ENCODE data around the gene GPATCH4. TPM values are rescaled to one million over a fixed set of nuclear protein-coding genes. Genes with fewer than 3 reads are reported as not detected.
"Not testable (repeated sequence)": the region's sequence is repeated elsewhere in the genome, so short reads cannot be mapped to it uniquely, and the experiment has no call there.

GPATCH4 gene
- total RNA-seq, 2 experiments from 2014 or later: 33.3 to 51.6 TPM

DNA sequence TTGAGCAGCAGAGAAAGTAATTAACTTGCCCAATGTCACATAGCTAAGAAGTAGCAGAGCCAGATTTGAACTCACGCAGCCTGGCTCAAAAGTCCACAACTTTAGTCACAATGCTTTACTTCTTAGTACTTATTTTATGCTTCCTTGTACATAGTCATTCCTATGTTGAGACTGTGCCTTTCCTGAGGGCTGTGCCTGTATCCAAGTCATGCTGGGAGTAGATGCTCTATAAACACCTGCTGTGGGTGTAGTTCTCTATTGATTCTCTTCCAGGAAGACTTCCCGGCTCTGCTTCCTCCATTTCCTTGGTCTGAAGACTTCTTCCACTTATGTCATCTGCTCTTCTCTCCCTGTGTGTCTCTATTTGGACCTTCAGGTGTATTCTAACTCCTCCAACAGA, 45.6 kb downstream of the GPATCH4 start:
- Histone ChIP-seq H3K9me2 (ENCODE audit: insufficient read depth, low read length) (no peaks in the 10 kb centered on the region), H3K36me3 (ENCODE audit: insufficient read depth, low read length) (peaks cover 25% of the 10 kb centered on the region; the same call in 1 of the 2 replicates), H2AFZ (ENCODE audit: low read length) (no peak overlapping the region), H3K4me2 (ENCODE audit: low read length) (no peak overlapping the region), H3K79me2 (ENCODE audit: insufficient read depth, low read depth, low read length) (no peaks in the 10 kb centered on the region), H3K4me1 (ENCODE audit: insufficient read depth, low read length, poor library complexity, severe bottlenecking) (peaks cover 31% of the 10 kb centered on the region), H3K27ac (ENCODE audit: low read depth, low read length, poor library complexity, severe bottlenecking) (no peak overlapping the region), H3K4me3 (ENCODE audit: low read depth, low read length, poor library complexity, severe bottlenecking) (no peak overlapping the region), H3K9me3 (ENCODE audit: low read length) (no peaks in the 10 kb centered on the region), H4K20me1 (ENCODE audit: insufficient read depth, low read length) (no peaks in the 10 kb centered on the region)
- no peak for DNase-seq (ENCODE audit: low spot score)
- intact Hi-C loops (cut with micrococcal nuclease; ENCODE audit: unreplicated experiment): no loop called here
- ChIA-PET CTCF (ENCODE audit: unreplicated experiment) (no interaction called here), POLR2A (interaction anchor here (0.6 to 1.2 kb wide), 3 partner anchors 49 to 66 kb away, joined by 3 to 4 read pairs (median 3); no protein-coding TSS in a partner anchor)
- TSS peak; percentile 41 for BruUV-seq (replicated peaks)
- TF ChIP-seq EZH2phosphoT487 (IDR thresholded peaks at IDR 0.05; ENCODE audit: borderline replicate concordance, low read depth, low read length): no peak
- TF ChIP-seq, protein P1, sequence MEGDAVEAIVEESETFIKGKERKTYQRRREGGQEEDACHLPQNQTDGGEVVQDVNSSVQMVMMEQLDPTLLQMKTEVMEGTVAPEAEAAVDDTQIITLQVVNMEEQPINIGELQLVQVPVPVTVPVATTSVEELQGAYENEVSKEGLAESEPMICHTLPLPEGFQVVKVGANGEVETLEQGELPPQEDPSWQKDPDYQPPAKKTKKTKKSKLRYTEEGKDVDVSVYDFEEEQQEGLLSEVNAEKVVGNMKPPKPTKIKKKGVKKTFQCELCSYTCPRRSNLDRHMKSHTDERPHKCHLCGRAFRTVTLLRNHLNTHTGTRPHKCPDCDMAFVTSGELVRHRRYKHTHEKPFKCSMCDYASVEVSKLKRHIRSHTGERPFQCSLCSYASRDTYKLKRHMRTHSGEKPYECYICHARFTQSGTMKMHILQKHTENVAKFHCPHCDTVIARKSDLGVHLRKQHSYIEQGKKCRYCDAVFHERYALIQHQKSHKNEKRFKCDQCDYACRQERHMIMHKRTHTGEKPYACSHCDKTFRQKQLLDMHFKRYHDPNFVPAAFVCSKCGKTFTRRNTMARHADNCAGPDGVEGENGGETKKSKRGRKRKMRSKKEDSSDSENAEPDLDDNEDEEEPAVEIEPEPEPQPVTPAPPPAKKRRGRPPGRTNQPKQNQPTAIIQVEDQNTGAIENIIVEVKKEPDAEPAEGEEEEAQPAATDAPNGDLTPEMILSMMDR (conservative IDR thresholded peaks at IDR 0.05; ENCODE audit: low read length): no peak

DNA sequence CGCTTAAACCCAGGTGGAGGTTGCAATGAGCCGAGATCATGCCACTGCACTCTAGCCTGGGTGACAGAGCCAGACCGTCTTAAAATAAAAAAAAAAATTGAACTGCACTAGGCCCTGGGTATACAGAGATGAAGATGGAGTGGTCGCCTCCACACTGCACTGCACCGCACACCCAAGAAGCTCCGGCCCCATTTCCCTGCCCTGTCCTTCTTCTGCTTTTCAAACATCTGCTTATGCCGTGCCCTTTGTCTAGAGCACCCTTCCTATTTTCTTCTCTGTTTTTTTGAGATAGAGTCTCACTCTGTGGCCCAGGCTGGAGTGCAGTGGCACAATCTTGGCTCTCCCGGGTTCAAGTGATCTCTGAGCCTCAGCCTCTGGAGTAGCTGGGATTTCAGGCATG, 46.3 kb downstream of the GPATCH4 start:
- intact Hi-C loops (cut with micrococcal nuclease; ENCODE audit: unreplicated experiment): no loop called here
- Histone ChIP-seq H3K36me3 (ENCODE audit: insufficient read depth, low read length) (peaks cover 19% of the 10 kb centered on the region; the same call in 1 of the 2 replicates), H2AFZ (ENCODE audit: low read length) (no peak overlapping the region), H3K9me3 (ENCODE audit: low read length) (no peaks in the 10 kb centered on the region), H4K20me1 (ENCODE audit: insufficient read depth, low read length) (no peaks in the 10 kb centered on the region), H3K4me1 (ENCODE audit: insufficient read depth, low read length, poor library complexity, severe bottlenecking) (peaks cover 32% of the 10 kb centered on the region), H3K9me2 (ENCODE audit: insufficient read depth, low read length) (no peaks in the 10 kb centered on the region), H3K79me2 (ENCODE audit: insufficient read depth, low read depth, low read length) (no peaks in the 10 kb centered on the region), H3K4me2 (ENCODE audit: low read length) (no peak overlapping the region), H3K27ac (ENCODE audit: low read depth, low read length, poor library complexity, severe bottlenecking) (no peak overlapping the region), H3K4me3 (ENCODE audit: low read depth, low read length, poor library complexity, severe bottlenecking) (no peak overlapping the region)
- ChIA-PET POLR2A (interaction anchor here (1.2 kb wide), 1 partner anchor 65 kb away, joined by 3 read pairs; no protein-coding TSS in a partner anchor), CTCF (ENCODE audit: unreplicated experiment) (interaction anchor here (0.6 kb wide), 1 partner anchor 459 kb away, joined by 3 read pairs; no protein-coding TSS in a partner anchor)
- no TSS peak for BruUV-seq (replicated peaks)
- TF ChIP-seq, protein P1 (conservative IDR thresholded peaks at IDR 0.05; ENCODE audit: low read length): no peak
- TF ChIP-seq EZH2phosphoT487 (IDR thresholded peaks at IDR 0.05; ENCODE audit: borderline replicate concordance, low read depth, low read length): no peak
- DNase-seq (ENCODE audit: low spot score): no peak

DNA sequence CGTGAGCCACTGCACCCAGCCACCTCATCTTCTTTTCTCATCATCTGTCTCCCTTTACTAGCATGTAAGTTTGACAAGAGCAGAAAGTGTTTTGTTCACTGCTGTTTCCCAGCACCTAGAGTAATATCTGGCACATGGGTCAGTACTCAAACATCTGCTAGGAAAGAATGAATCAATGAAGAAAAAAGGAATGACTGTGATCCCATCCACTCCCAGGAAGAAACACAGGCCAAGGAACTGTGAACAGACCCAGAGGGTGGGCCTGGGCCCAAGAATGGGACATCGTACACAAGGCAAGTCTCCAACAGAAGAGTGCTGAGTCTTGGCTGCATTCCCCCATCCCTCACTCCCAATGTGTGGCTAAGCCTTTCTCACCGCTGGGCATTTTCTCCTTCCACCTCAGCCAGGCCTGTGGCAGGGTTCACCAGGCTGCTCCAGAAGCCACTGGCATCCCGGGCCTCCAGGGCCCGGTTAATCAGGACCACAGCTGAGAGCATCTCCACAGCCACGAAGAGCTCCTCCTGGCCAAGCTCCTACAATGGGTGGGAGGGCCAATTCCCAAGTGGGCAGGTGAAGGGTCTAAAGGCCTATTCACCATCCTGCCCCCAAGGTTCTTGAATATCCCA, 47.3 kb downstream of the GPATCH4 start:
- H3K4me3 ChIP-seq (ENCODE audit: low read depth, low read length, poor library complexity, severe bottlenecking): no peak overlapping the region
- H4K20me1 ChIP-seq (ENCODE audit: insufficient read depth, low read length): no peaks in the 10 kb centered on the region
- no peaks in the 10 kb centered on the region for H3K79me2 ChIP-seq (ENCODE audit: insufficient read depth, low read depth, low read length)
- H3K4me2 ChIP-seq (ENCODE audit: low read length): no peak overlapping the region
- H3K4me1 ChIP-seq (ENCODE audit: insufficient read depth, low read length, poor library complexity, severe bottlenecking): peaks cover 32% of the 10 kb centered on the region
- intact Hi-C loops (cut with micrococcal nuclease; ENCODE audit: unreplicated experiment): no loop called here
- TF ChIP-seq, protein P1 (conservative IDR thresholded peaks at IDR 0.05; ENCODE audit: low read length): no peak
- TF ChIP-seq EZH2phosphoT487 (IDR thresholded peaks at IDR 0.05; ENCODE audit: borderline replicate concordance, low read depth, low read length): no peak
- no peak for DNase-seq (ENCODE audit: low spot score)
- H3K9me3 ChIP-seq (ENCODE audit: low read length): no peaks in the 10 kb centered on the region
- ChIA-PET POLR2A (no interaction called here), CTCF (ENCODE audit: unreplicated experiment) (no interaction called here)
- H2AFZ ChIP-seq (ENCODE audit: low read length): no peak overlapping the region
- no TSS peak for BruUV-seq (replicated peaks)
- no peak overlapping the region for H3K27ac ChIP-seq (ENCODE audit: low read depth, low read length, poor library complexity, severe bottlenecking)
- no peaks in the 10 kb centered on the region for H3K9me2 ChIP-seq (ENCODE audit: insufficient read depth, low read length)
- H3K36me3 ChIP-seq (ENCODE audit: insufficient read depth, low read length): peaks cover 19% of the 10 kb centered on the region; the same call in 1 of the 2 replicates

DNA sequence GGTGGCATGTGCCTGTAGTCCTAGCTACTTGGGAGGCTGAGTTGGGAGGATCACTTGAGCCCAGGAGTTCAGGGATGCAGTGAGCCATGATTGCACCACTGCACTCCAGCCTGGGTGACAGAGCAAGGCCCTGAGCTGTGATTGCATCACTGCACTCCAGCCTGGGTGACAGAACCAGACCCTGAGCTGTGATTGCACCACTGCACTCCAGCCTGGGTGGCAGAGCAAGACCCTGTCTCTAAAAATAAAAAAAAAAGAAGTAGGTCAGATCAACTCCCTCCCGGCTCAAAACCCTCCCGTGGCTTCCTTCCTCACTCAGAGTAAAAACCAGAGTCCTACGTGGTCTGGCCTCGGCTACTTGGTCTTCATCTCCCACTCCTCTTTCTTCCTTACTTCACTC, 48.3 kb downstream of the GPATCH4 start:
- H3K9me2 ChIP-seq (ENCODE audit: insufficient read depth, low read length); H2AFZ ChIP-seq (ENCODE audit: low read length); H3K79me2 ChIP-seq (ENCODE audit: insufficient read depth, low read depth, low read length); BruUV-seq (replicated peaks); H4K20me1 ChIP-seq (ENCODE audit: insufficient read depth, low read length); CTCF ChIA-PET (ENCODE audit: unreplicated experiment); H3K4me2 ChIP-seq (ENCODE audit: low read length); intact Hi-C loops (cut with micrococcal nuclease; ENCODE audit: unreplicated experiment); H3K9me3 ChIP-seq (ENCODE audit: low read length); H3K4me3 ChIP-seq (ENCODE audit: low read depth, low read length, poor library complexity, severe bottlenecking): not testable (repeated sequence)
- POLR2A ChIA-PET: interaction anchor here (0.8 kb wide), 1 partner anchor 9 kb away, joined by 4 read pairs; no protein-coding TSS in a partner anchor
- Histone ChIP-seq H3K36me3 (ENCODE audit: insufficient read depth, low read length) (peaks cover 22% of the 10 kb centered on the region), H3K27ac (ENCODE audit: low read depth, low read length, poor library complexity, severe bottlenecking) (peak overlapping the region; percentile 14), H3K4me1 (ENCODE audit: insufficient read depth, low read length, poor library complexity, severe bottlenecking) (peaks cover 32% of the 10 kb centered on the region)
- DNase-seq (ENCODE audit: low spot score): peak; percentile 49
